ENCODE results near the gene DVL1.

The DVL1 gene

GRCh38 chr1:1306661-1307260 is 42.5 kb downstream of the DVL1 start:
- no peak for TF ChIP-seq REST (IDR thresholded peaks at IDR 0.05; ENCODE audit: insufficient read depth in 1 of 2, low read depth in 2 of 2, low read length in 2 of 2)
- no peak for TF ChIP-seq POLR2AphosphoS5 (IDR thresholded peaks at IDR 0.05; ENCODE audit: low read depth, low read length)
- TF ChIP-seq FOXP2 (optimal IDR thresholded peaks at IDR 0.05; ENCODE audit: borderline replicate concordance, extremely low read depth, extremely low read length, insufficient read depth) = no peak
- TF ChIP-seq TAF1 (IDR thresholded peaks at IDR 0.05; ENCODE audit: borderline replicate concordance, insufficient read depth, low read length) = no peak
- TF ChIP-seq SIN3A (IDR thresholded peaks at IDR 0.05; ENCODE audit: borderline replicate concordance, insufficient read depth, low read length) = no peak

DNA sequence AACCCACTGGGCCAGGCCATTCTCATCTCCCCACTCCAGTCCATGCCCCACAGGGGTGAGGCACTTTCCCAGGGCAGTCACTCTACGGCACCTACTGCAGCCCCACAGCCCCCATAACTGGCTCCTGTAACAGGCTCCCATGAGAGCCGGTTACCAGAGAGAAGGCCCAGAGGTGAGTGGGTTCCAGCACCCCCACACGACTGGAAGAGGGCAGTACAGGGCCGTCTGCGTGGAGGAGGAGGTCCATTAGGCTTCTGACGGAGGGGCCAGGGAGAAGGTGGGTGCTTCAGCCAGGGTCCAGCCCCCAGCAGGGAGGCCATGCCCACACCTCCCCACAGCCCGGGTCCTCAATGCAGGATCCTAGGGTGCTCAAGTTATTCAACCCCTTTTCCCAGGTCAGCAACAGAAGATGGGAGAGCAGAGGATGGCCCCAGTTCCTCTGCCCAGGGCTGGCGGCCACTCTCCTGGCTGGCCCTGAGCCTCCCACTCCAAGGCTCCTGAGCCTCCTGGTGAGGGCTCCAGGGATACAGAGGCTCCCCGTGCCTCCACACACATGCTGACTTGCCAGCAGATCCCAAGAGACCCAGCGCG is 43.1 kb downstream of the DVL1 start:
- TF ChIP-seq FOXP2 (optimal IDR thresholded peaks at IDR 0.05; ENCODE audit: borderline replicate concordance, extremely low read depth, extremely low read length, insufficient read depth) (no peak), REST (IDR thresholded peaks at IDR 0.05; ENCODE audit: insufficient read depth in 1 of 2, low read depth in 2 of 2, low read length in 2 of 2) (no peak), SIN3A (IDR thresholded peaks at IDR 0.05; ENCODE audit: borderline replicate concordance, insufficient read depth, low read length) (no peak), POLR2AphosphoS5 (IDR thresholded peaks at IDR 0.05; ENCODE audit: low read depth, low read length) (no peak)

GRCh38 chr1:1305300-1306069 is 43.7 kb downstream of the DVL1 start:
- TF ChIP-seq SIN3A (IDR thresholded peaks at IDR 0.05; ENCODE audit: borderline replicate concordance, insufficient read depth, low read length) (no peak), FOXP2 (optimal IDR thresholded peaks at IDR 0.05; ENCODE audit: borderline replicate concordance, extremely low read depth, extremely low read length, insufficient read depth) (no peak)

GRCh38 chr1:1304331-1305299 is 44.6 kb downstream of the DVL1 start:
- no peak for TF ChIP-seq FOXP2 (optimal IDR thresholded peaks at IDR 0.05; ENCODE audit: borderline replicate concordance, extremely low read depth, extremely low read length, insufficient read depth)
- no peak for TF ChIP-seq TAF1 (IDR thresholded peaks at IDR 0.05; ENCODE audit: borderline replicate concordance, insufficient read depth, low read length)
- no peak for TF ChIP-seq POLR2AphosphoS5 (IDR thresholded peaks at IDR 0.05; ENCODE audit: low read depth, low read length)
- no peak for TF ChIP-seq SIN3A (IDR thresholded peaks at IDR 0.05; ENCODE audit: borderline replicate concordance, insufficient read depth, low read length)
- TF ChIP-seq REST (IDR thresholded peaks at IDR 0.05; ENCODE audit: insufficient read depth in 1 of 2, low read depth in 2 of 2, low read length in 2 of 2) = no peak

DNA sequence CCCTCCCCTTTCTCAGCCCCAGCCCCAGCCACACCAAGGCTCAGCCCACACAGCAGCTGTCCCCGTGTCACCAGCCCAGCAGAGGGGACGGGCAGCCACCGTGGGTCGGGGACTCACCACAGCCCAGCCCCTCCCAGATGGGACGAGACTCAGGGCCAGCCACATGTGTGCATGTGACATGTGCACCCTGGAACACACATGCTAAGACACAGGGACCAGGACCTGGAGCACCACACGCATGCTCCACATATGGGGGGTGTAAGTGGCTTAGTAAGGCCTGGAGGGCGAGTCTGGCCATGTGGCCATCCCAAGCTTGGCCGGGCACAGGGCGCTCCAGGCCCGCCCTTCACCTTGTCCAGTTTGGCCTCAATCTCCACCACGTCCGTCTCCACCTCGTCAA is 45.5 kb downstream of the DVL1 start:
- TF ChIP-seq FOXP2 (optimal IDR thresholded peaks at IDR 0.05; ENCODE audit: borderline replicate concordance, extremely low read depth, extremely low read length, insufficient read depth) (no peak), TAF1 (IDR thresholded peaks at IDR 0.05; ENCODE audit: borderline replicate concordance, insufficient read depth, low read length) (no peak), SIN3A (IDR thresholded peaks at IDR 0.05; ENCODE audit: borderline replicate concordance, insufficient read depth, low read length) (no peak), REST (IDR thresholded peaks at IDR 0.05; ENCODE audit: insufficient read depth in 1 of 2, low read depth in 2 of 2, low read length in 2 of 2) (no peak), POLR2AphosphoS5 (IDR thresholded peaks at IDR 0.05; ENCODE audit: low read depth, low read length) (no peak)
